ENCODE results near the gene FAM118B. TPM values are rescaled to one million over a fixed set of nuclear protein-coding genes. Genes with fewer than 3 reads are reported as not detected.

The FAM118B gene
- total and polyA plus RNA-seq, 2 of the 4 experiments (the other 2 are of a cell fraction), result 20.0 to 27.2 TPM

DNA sequence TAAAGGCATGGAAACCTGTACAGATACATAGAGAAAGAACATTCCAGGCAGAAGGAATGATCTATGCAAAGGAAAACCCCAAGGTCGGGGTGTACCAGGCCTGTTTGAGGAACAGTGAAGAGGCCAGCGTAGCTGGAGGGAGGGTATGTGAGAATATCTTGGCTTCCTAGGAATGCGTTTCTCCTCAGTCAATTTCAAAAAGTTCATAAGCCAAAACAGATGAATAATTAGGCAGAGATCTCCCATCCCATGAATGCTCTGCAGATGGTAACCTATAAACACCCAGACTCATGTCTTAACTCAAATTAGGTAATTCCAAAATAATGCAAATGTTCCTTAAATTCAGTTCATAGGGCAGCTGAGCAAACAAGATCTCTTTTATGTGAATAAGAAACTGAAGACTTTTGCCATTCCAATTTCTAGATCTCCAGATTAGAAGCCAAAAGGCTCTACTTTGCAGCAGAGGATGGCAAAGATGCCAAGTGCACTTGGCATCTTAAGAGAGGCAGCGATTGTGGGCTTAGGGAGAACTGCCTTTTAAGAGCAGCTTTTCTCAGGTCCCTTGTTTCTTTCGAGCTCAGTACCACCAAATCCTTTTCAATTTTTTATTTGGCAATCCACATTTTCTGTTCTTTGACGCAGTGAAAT, 13.2 kb downstream of the FAM118B start:
- in situ Hi-C loops (cut with MboI; ENCODE audit: low sequenced_read_pairs) (no loop called here), dilution Hi-C loops (cut with HindIII; ENCODE audit: low sequenced_read_pairs, unreplicated experiment) (loop anchor here (25.0 kb wide), 1 partner anchor 312 kb away; the partner anchor contains the start of genes DDX25 and PUS3), intact Hi-C loops (cut with micrococcal nuclease) (no loop called here)
- Histone ChIP-seq H3K9me1 (ENCODE audit: insufficient read depth, low read length) (peaks cover 4% of the 10 kb centered on the region; the same call in 1 of the 2 replicates), H2AK9ac (replicated peaks; ENCODE audit: low read depth, low read length, poor library complexity) (no peak overlapping the region), H3K23ac (ENCODE audit: low read depth, low read length) (no peak overlapping the region), H3K4me3 (ENCODE audit: insufficient read depth, low read depth, low read length) (no peak overlapping the region), H3K4me1 (ENCODE audit: control insufficient read depth, insufficient read depth, low read length) (no peaks in the 10 kb centered on the region), H2BK5ac (ENCODE audit: low read depth, low read length, poor library complexity, severe bottlenecking) (no peak overlapping the region), H3K9ac (ENCODE audit: low read depth, low read length) (no peak overlapping the region), H2BK20ac (ENCODE audit: low read depth, low read length) (no peak overlapping the region), H4K8ac (ENCODE audit: low read depth in 2 of 2, low read length in 2 of 2) (no peak overlapping the region), H3K4ac (ENCODE audit: low read depth, low read length) (no peak overlapping the region), H3K79me1 (ENCODE audit: low read depth in 1 of 2, low read length in 2 of 2) (peaks cover 42 to 46% of the 10 kb centered on the region in 2 experiments), H3K18ac (ENCODE audit: low read depth, low read length) (no peak overlapping the region), H3K56ac (ENCODE audit: extremely low read depth, insufficient read depth, low read length) (no peak overlapping the region), H3K36me3 (ENCODE audit: control insufficient read depth, insufficient read depth, low read length) (no peaks in the 10 kb centered on the region), H4K5ac (ENCODE audit: low read depth, low read length) (no peak overlapping the region), H2BK15ac (ENCODE audit: low read depth, low read length) (no peak overlapping the region), H3K14ac (replicated peaks; ENCODE audit: low read depth, low read length) (no peak overlapping the region), H3K27me3 (ENCODE audit: control insufficient read depth, insufficient read depth, low read length) (no peaks in the 10 kb centered on the region), H3K27ac (ENCODE audit: insufficient read depth, low read length) (no peak overlapping the region), H2AFZ (replicated peaks; ENCODE audit: low read length, poor library complexity) (no peak overlapping the region), H2AK5ac (ENCODE audit: low read depth, low read length) (no peak overlapping the region), H3K4me2 (ENCODE audit: low read depth, low read length) (no peak overlapping the region), H2BK120ac (ENCODE audit: low read depth, low read length) (no peak overlapping the region), H3K9me3 (ENCODE audit: control insufficient read depth, insufficient read depth, low read length) (no peaks in the 10 kb centered on the region), H4K20me1 (ENCODE audit: insufficient read depth, low read length) (peaks cover 18% of the 10 kb centered on the region; the same call in 1 of the 2 replicates), H4K91ac (ENCODE audit: insufficient read depth, low read depth, low read length) (no peak overlapping the region)
- DNase-seq (no peak), ATAC-seq (ENCODE audit: low read depth) (no peak)
- ChIA-PET CTCF (no interaction called here), POLR2A (ENCODE audit: unreplicated experiment) (no interaction called here)
- TF ChIP-seq RCOR1 (IDR thresholded peaks at IDR 0.05; ENCODE audit: insufficient replicate concordance, low read length) (no peak), MXI1 (IDR thresholded peaks at IDR 0.05; ENCODE audit: borderline replicate concordance, low read depth, low read length) (no peak), CHD1 (IDR thresholded peaks at IDR 0.05; ENCODE audit: low read depth, low read length) (no peak), RAD21 (IDR thresholded peaks at IDR 0.05; ENCODE audit: low read length) (no peak), POLR2A (IDR thresholded peaks at IDR 0.05; ENCODE audit: low read depth, low read length) (no peak), MAFK (IDR thresholded peaks at IDR 0.05; ENCODE audit: low read depth, low read length) (no peak), SMC3 (IDR thresholded peaks at IDR 0.05; ENCODE audit: low read depth, low read length) (no peak), CEBPB (IDR thresholded peaks at IDR 0.05; ENCODE audit: low read depth, low read length) (no peak), BHLHE40 (IDR thresholded peaks at IDR 0.05; ENCODE audit: low read depth, low read length) (no peak), MAZ (IDR thresholded peaks at IDR 0.05; ENCODE audit: borderline replicate concordance, low read depth, low read length) (no peak), FOS (IDR thresholded peaks at IDR 0.05; ENCODE audit: low read depth, low read length) (no peak), NFE2L2 (IDR thresholded peaks at IDR 0.05; ENCODE audit: low read depth, low read length) (no peak), RFX5 (IDR thresholded peaks at IDR 0.05; ENCODE audit: low read depth, low read length) (no peak)
- TF ChIP-seq, protein P1, sequence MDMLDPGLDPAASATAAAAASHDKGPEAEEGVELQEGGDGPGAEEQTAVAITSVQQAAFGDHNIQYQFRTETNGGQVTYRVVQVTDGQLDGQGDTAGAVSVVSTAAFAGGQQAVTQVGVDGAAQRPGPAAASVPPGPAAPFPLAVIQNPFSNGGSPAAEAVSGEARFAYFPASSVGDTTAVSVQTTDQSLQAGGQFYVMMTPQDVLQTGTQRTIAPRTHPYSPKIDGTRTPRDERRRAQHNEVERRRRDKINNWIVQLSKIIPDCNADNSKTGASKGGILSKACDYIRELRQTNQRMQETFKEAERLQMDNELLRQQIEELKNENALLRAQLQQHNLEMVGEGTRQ (IDR thresholded peaks at IDR 0.05; ENCODE audit: low read depth, low read length), result no peak
- TF ChIP-seq, protein P2, sequence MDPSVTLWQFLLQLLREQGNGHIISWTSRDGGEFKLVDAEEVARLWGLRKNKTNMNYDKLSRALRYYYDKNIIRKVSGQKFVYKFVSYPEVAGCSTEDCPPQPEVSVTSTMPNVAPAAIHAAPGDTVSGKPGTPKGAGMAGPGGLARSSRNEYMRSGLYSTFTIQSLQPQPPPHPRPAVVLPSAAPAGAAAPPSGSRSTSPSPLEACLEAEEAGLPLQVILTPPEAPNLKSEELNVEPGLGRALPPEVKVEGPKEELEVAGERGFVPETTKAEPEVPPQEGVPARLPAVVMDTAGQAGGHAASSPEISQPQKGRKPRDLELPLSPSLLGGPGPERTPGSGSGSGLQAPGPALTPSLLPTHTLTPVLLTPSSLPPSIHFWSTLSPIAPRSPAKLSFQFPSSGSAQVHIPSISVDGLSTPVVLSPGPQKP (IDR thresholded peaks at IDR 0.05; ENCODE audit: borderline replicate concordance, low read depth, low read length), result no peak
- TF ChIP-seq, protein P3, sequence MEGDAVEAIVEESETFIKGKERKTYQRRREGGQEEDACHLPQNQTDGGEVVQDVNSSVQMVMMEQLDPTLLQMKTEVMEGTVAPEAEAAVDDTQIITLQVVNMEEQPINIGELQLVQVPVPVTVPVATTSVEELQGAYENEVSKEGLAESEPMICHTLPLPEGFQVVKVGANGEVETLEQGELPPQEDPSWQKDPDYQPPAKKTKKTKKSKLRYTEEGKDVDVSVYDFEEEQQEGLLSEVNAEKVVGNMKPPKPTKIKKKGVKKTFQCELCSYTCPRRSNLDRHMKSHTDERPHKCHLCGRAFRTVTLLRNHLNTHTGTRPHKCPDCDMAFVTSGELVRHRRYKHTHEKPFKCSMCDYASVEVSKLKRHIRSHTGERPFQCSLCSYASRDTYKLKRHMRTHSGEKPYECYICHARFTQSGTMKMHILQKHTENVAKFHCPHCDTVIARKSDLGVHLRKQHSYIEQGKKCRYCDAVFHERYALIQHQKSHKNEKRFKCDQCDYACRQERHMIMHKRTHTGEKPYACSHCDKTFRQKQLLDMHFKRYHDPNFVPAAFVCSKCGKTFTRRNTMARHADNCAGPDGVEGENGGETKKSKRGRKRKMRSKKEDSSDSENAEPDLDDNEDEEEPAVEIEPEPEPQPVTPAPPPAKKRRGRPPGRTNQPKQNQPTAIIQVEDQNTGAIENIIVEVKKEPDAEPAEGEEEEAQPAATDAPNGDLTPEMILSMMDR (conservative IDR thresholded peaks at IDR 0.05; ENCODE audit: low read depth, low read length), result no peak
- no TSS peak for BruUV-seq (replicated peaks)
- no CpG with 5 or more reads among the region's 6 CpGs for WGBS, 2 experiments (ENCODE audit: extremely low coverage in 2 of 2, insufficient read length in 1 of 2)
